Caki2 (cell line): ENCODE data around the gene ABCC10. TPM values are rescaled to one million over a fixed set of nuclear protein-coding genes. Genes with fewer than 3 reads are reported as not detected.

Experiments used
- DNase-seq: peaks from one replicate; pipeline ENCODE4 v3.0.0-alpha.2; 2015; ENCODE audit warnings: low read depth
- in situ Hi-C: cut with HindIII; loops from 2 replicates; pipeline ENCODE4 v1.10.0; 2016; ENCODE audit warnings: low sequenced_read_pairs, low pct_unique_long_range_greater_than_20kb, mixed read lengths
- total RNA-seq: library from RNA; depleted of rRNA; stranded (reverse); fragments of >200 nt; shearing (Covaris generic); gene quantifications from 2 replicates; pipeline ENCODE4 v1.2.3, GENCODE V29; 2014; ENCODE audit warnings: low replicate concordance; rRNA removed

Gene ABCC10
- total RNA-seq, 1 experiment from 2014 or later = 4.5 TPM

- DNase-seq = no peak
- in situ Hi-C loops = no loop called here
These were observed 71.9 kb downstream of the ABCC10 start for GRCh38 chr6:43499028-43499815.

Other genes starting within 250 kb of the ABCC10 start
- 10.6 and 15.7 TPM in 2 replicates for gene CUL9, start 245.3 kb upstream of the ABCC10 start, total RNA-seq
- 187 and 194 TPM in 2 replicates for gene DNPH1, start 198.1 kb upstream of the ABCC10 start, total RNA-seq
- gene TTBK1, start 184.1 kb upstream of the ABCC10 start, total RNA-seq = not detected in 2 replicates
- not detected in 2 replicates for gene SLC22A7, start 129.3 kb upstream of the ABCC10 start, total RNA-seq
- gene CRIP3, start 118.7 kb upstream of the ABCC10 start, total RNA-seq = not detected in 2 replicates
- 1.6 and 4.3 TPM in 2 replicates for gene ZNF318, start 57.9 kb upstream of the ABCC10 start, total RNA-seq
- 0.07 TPM in 1 of 2 replicates, not detected in the other for gene DLK2, start 28.0 kb downstream of the ABCC10 start, total RNA-seq
- 20.2 and 22.7 TPM in 2 replicates for gene TJAP1, start 50.0 kb downstream of the ABCC10 start, total RNA-seq
- gene LRRC73, start 82.8 kb downstream of the ABCC10 start, total RNA-seq = 0.20 and 0.29 TPM in 2 replicates
- 101 and 127 TPM in 2 replicates for gene YIPF3, start 89.4 kb downstream of the ABCC10 start, total RNA-seq
- 49.0 and 53.9 TPM in 2 replicates for gene POLR1C, start 89.5 kb downstream of the ABCC10 start, total RNA-seq
- gene XPO5, start 148.5 kb downstream of the ABCC10 start, total RNA-seq = 28.3 and 39.2 TPM in 2 replicates
- 23.5 and 39.0 TPM in 2 replicates for gene POLH, start 148.6 kb downstream of the ABCC10 start, total RNA-seq
- 51.0 and 56.5 TPM in 2 replicates for gene GTPBP2, start 201.7 kb downstream of the ABCC10 start, total RNA-seq
- gene MAD2L1BP, start 208.3 kb downstream of the ABCC10 start, total RNA-seq = 39.1 and 46.7 TPM in 2 replicates
- gene RSPH9, start 217.5 kb downstream of the ABCC10 start, total RNA-seq = not detected in 2 replicates